Measurements from ENCODE around the gene EVL.

GRCh38 chr14:100105357-100106169 is 40.3 kb downstream of the EVL start:
- TF ChIP-seq EZH2phosphoT487 (IDR thresholded peaks at IDR 0.05; ENCODE audit: low read depth) (no peak), CTCF (IDR thresholded peaks at IDR 0.05; ENCODE audit: low read depth, low read length) (no peak)
